A673 (cell line): ENCODE data around the gene MIS18A. TPM values are rescaled to one million over a fixed set of nuclear protein-coding genes. Genes with fewer than 3 reads are reported as not detected.

ENCODE experiments used
- BruUV-seq: library from RNA; stranded (reverse); fragments of 400-500 nt; replicated peaks from 2 replicates; lab custom pipeline; 2021; lab: Mats Ljungman, UMichigan
- CTCF ChIA-PET: fragments of 300-600 bp; sonication (Branson Sonifier 250); formaldehyde crosslinking; loops from one replicate; lab custom pipeline; 2022; ENCODE audit warnings: antibody characterized with exemption; lab: Charles Lee
- POLR2A ChIA-PET: fragments of 300-600 bp; sonication (Branson Sonifier 250); formaldehyde crosslinking; loops from one replicate; lab custom pipeline; 2022; ENCODE audit warnings: antibody characterized with exemption; ENCODE audit not compliant: low non-redundant PET; lab: Charles Lee
- DNase-seq: peaks from one replicate; pipeline ENCODE4 v3.0.0-alpha.2; 2015; ENCODE audit warnings: low spot score
- H3K27ac ChIP-seq: fragments of 200-600 bp; sonication (generic); 2 replicates; pipeline ENCODE4 v1.5.1; 2016; ENCODE audit warnings: mixed run types, low read depth, mild to moderate bottlenecking, mixed read lengths, antibody characterized with exemption, low read length; ENCODE audit not compliant: poor library complexity, severe bottlenecking
- H3K27me3 ChIP-seq: fragments of 200-600 bp; sonication (generic); replicated peaks from 2 replicates; pipeline ENCODE4 v1.6.1; 2017; ENCODE audit warnings: mixed run types, low read depth, mild to moderate bottlenecking, mixed read lengths, antibody characterized with exemption, low read length; ENCODE audit not compliant: insufficient read depth, poor library complexity
- H3K36me3 ChIP-seq: fragments of 200-600 bp; sonication (generic); 2 replicates; pipeline ENCODE4 v1.6.1; 2016; ENCODE audit warnings: mixed run types, mild to moderate bottlenecking, mixed read lengths, antibody characterized with exemption, low read length; ENCODE audit not compliant: insufficient read depth, poor library complexity, severe bottlenecking
- H3K4me1 ChIP-seq: fragments of 200-600 bp; sonication (generic); 2 replicates; pipeline ENCODE4 v1.6.1; 2017; ENCODE audit warnings: mixed run types, mild to moderate bottlenecking, mixed read lengths, antibody characterized with exemption, low read length; ENCODE audit not compliant: insufficient read depth, poor library complexity, severe bottlenecking
- H3K4me3 ChIP-seq: fragments of 200-600 bp; sonication (generic); 2 replicates; pipeline ENCODE4 v1.5.1; 2016; ENCODE audit warnings: low read depth, mixed run types, mild to moderate bottlenecking, mixed read lengths, low read length; ENCODE audit not compliant: poor library complexity, severe bottlenecking
- H3K9me3 ChIP-seq: fragments of 200-600 bp; sonication (generic); 2 replicates; pipeline ENCODE4 v1.6.1; 2016; ENCODE audit warnings: mixed run types, low read depth, mild to moderate bottlenecking, mixed read lengths, antibody characterized with exemption, low read length; ENCODE audit not compliant: poor library complexity, severe bottlenecking
- EZH2 ChIP-seq: fragments of 200-600 bp; sonication (generic); IDR thresholded peaks from 2 replicates; pipeline ENCODE4 v1.6.1; 2017; ENCODE audit warnings: borderline replicate concordance, low read depth, mild to moderate bottlenecking, mixed read lengths, antibody characterized with exemption, low read length; ENCODE audit not compliant: poor library complexity, severe bottlenecking
- intact Hi-C: fragments of 100-400 bp; cut with micrococcal nuclease; formaldehyde crosslinking; loops from one replicate; pipeline ENCODE4 v1.10.0; 2022; ENCODE audit not compliant: unreplicated experiment
- total RNA-seq: library from RNA; stranded (reverse); gene quantifications from 2 replicates; pipeline ENCODE4 v1.2.3, GENCODE V29; 2021
- TF ChIP-seq, protein P1 (sequence below): fragments of 300-800, 200-600 bp; sonication (generic); conservative IDR thresholded peaks from 2 replicates; pipeline ENCODE4 v1.5.1; 2017; ENCODE audit warnings: low read depth, mild to moderate bottlenecking, antibody characterized with exemption, low read length, moderate library complexity, mixed read lengths

Gene MIS18A
- total RNA-seq, 1 experiment from 2014 or later = 40.1 TPM

DNA sequence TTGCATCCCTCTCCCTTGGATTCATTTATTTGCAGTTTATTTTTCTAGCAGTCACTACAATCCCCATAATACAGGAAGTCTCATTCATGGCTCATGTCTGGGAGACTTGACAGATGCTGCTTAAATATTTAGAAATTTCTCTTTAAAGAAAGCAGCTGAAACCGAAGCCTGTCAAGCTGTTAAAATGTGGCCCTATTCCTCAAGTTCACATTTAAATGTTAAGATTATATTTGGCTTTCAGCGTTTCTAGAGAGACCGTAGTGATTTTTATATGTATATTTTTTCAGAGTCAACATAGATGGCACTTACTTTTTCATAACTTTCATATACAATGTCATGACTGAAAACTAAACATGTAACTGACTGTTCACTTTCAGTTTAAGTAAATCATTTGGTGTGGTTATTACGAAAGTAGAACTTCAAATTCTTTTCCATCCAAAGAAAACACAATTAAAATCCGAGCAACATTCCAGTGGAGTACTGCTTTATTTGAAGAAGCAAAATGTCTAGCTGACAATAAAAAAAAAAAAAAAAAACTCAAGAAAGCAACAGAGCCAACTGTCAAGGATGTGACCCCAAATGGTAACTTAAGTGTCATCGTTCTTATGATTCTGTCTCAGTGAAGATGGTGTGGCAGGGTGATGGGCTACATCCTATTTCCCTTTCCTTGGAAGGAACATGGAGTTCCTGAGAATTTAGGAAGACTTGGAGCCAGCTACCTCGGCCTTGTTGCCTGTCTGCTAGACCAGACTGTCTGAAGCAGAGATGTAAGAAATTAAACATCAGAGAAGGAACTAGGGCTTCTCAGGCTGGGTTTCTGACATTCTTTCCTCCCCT is 37.8 kb downstream of the MIS18A start:
- no peak for DNase-seq
- intact Hi-C loops = no loop called here
- Histone ChIP-seq H3K4me3 (no peak overlapping the region), H3K27me3 (peaks cover 44% of the 10 kb centered on the region), H3K36me3 (no peaks in the 10 kb centered on the region), H3K27ac (no peak overlapping the region), H3K4me1 (no peaks in the 10 kb centered on the region), H3K9me3 (no peaks in the 10 kb centered on the region)
- BruUV-seq = no TSS peak
- CTCF ChIA-PET = no interaction called here
- no peak for TF ChIP-seq EZH2
- TF ChIP-seq, protein P1, sequence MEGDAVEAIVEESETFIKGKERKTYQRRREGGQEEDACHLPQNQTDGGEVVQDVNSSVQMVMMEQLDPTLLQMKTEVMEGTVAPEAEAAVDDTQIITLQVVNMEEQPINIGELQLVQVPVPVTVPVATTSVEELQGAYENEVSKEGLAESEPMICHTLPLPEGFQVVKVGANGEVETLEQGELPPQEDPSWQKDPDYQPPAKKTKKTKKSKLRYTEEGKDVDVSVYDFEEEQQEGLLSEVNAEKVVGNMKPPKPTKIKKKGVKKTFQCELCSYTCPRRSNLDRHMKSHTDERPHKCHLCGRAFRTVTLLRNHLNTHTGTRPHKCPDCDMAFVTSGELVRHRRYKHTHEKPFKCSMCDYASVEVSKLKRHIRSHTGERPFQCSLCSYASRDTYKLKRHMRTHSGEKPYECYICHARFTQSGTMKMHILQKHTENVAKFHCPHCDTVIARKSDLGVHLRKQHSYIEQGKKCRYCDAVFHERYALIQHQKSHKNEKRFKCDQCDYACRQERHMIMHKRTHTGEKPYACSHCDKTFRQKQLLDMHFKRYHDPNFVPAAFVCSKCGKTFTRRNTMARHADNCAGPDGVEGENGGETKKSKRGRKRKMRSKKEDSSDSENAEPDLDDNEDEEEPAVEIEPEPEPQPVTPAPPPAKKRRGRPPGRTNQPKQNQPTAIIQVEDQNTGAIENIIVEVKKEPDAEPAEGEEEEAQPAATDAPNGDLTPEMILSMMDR = no peak
- POLR2A ChIA-PET = no interaction called here

GRCh38 chr21:32239551-32239950 is 39.3 kb downstream of the MIS18A start:
- no peak for DNase-seq
- H3K27ac ChIP-seq = no peak overlapping the region
- intact Hi-C loops = no loop called here
- no peaks in the 10 kb centered on the region for H3K9me3 ChIP-seq
- peaks cover 34% of the 10 kb centered on the region for H3K27me3 ChIP-seq
- no peaks in the 10 kb centered on the region for H3K36me3 ChIP-seq
- H3K4me1 ChIP-seq = no peaks in the 10 kb centered on the region
- no peak for TF ChIP-seq EZH2
- TF ChIP-seq, protein P1 = no peak
- ChIA-PET CTCF (no interaction called here), POLR2A (no interaction called here)
- H3K4me3 ChIP-seq = no peak overlapping the region
- BruUV-seq = no TSS peak

DNA sequence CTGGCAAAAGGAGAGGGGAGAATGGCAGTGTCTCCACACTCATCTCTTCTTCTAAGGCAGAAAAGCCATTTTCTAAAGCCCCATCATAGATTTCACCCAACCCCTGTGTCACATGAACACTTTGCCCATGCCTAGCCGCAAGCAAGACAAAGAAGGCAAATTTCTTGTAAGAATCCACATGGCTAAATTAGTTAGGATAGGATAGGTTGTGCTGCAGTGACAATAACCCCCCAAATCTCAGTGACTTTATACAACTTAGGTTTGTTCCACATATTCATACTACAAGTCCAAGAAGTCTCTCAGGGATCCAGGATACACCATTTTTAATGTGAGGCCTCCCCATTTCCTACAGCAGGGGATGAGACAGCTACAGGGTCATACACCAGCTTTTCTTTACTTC is 40.8 kb downstream of the MIS18A start:
- TF ChIP-seq, protein P1 = no peak
- TF ChIP-seq EZH2 = no peak
- peaks cover 44% of the 10 kb centered on the region for H3K27me3 ChIP-seq
- no peaks in the 10 kb centered on the region for H3K4me1 ChIP-seq
- POLR2A ChIA-PET = no interaction called here
- H3K36me3 ChIP-seq = no peaks in the 10 kb centered on the region
- BruUV-seq = no TSS peak
- intact Hi-C loops = no loop called here
- DNase-seq = no peak
- no peak overlapping the region for H3K27ac ChIP-seq
- H3K4me3 ChIP-seq = no peak overlapping the region
- CTCF ChIA-PET = no interaction called here
- H3K9me3 ChIP-seq = no peaks in the 10 kb centered on the region
